Liver (tissue), 9 donors: ENCODE data around the gene RASSF7. TPM values are rescaled to one million over a fixed set of nuclear protein-coding genes. Genes with fewer than 3 reads are reported as not detected.

Source experiments
- DNase-seq: peaks from one replicate; pipeline ENCODE4 v3.0.0-alpha.2; 2017; ENCODE audit warnings: low spot score
- H3K27ac ChIP-seq, 2 donors: one replicate each; pipeline ENCODE4 v1.7.0; 2013; ENCODE audit warnings: inconsistent platforms in 2 of 2, low read length in 2 of 2, control low read depth in 1 of 2, low read depth in 1 of 2, mild to moderate bottlenecking in 1 of 2
- H3K27me3 ChIP-seq, 4 donors: one replicate each; pipeline versions ENCODE4 v1.6.1 to v1.7.0; 2013; ENCODE audit warnings: low read length in 3 of 4, inconsistent platforms in 1 of 4, mild to moderate bottlenecking in 1 of 4, moderate library complexity in 1 of 4; ENCODE audit not compliant: control insufficient read depth in 4 of 4, insufficient read depth in 4 of 4
- H3K36me3 ChIP-seq, 4 donors: one replicate each; pipeline versions ENCODE4 v1.6.1 to v1.7.0; 2013; ENCODE audit warnings: low read length in 3 of 4, mild to moderate bottlenecking in 3 of 4, low read depth in 1 of 4, moderate library complexity in 1 of 4; ENCODE audit not compliant: control insufficient read depth in 4 of 4, insufficient read depth in 3 of 4
- H3K4me1 ChIP-seq, 4 donors: one replicate each; pipeline versions ENCODE4 v1.6.1 to v1.7.0; 2013; ENCODE audit warnings: low read length in 3 of 4, mild to moderate bottlenecking in 3 of 4, moderate library complexity in 1 of 4; ENCODE audit not compliant: control insufficient read depth in 4 of 4, insufficient read depth in 4 of 4
- H3K4me3 ChIP-seq, 3 donors: one replicate each; pipeline versions ENCODE4 v1.6.1 to v1.7.0; 2013; ENCODE audit warnings: low read length in 3 of 3, control low read depth in 1 of 3, low read depth in 1 of 3, mild to moderate bottlenecking in 1 of 3
- H3K9ac ChIP-seq, 2 donors: one replicate each; pipeline ENCODE4 v1.7.0; 2013; ENCODE audit warnings: low read length in 2 of 2, mild to moderate bottlenecking in 2 of 2, moderate library complexity in 2 of 2, control low read depth in 1 of 2, low read depth in 1 of 2
- H3K9me3 ChIP-seq, 4 donors: one replicate each; pipeline versions ENCODE4 v1.6.1 to v1.7.0; 2013; ENCODE audit warnings: low read length in 3 of 4; ENCODE audit not compliant: control insufficient read depth in 4 of 4
- ATF3 ChIP-seq: IDR thresholded peaks from 2 replicates; pipeline ENCODE4 v1.6.1; 2016; ENCODE audit warnings: antibody characterized with exemption
- CTCF ChIP-seq: fragments of 150-350 bp; IDR thresholded peaks from 2 replicates; pipeline ENCODE4 v1.5.1; 2017; ENCODE audit warnings: improper control_type of control experiment, low read depth, low read length; ENCODE audit not compliant: missing input control
- EGR1 ChIP-seq, 2 donors: IDR thresholded peaks; 2 replicates each; pipeline ENCODE4 v1.6.1; 2016 to 2018; ENCODE audit warnings: antibody characterized with exemption in 2 of 2, low read depth in 2 of 2
- FOXA1 ChIP-seq: IDR thresholded peaks from 2 replicates; pipeline ENCODE4 v1.6.1; 2016; ENCODE audit warnings: antibody characterized with exemption
- FOXA2 ChIP-seq: IDR thresholded peaks from 2 replicates; pipeline ENCODE4 v1.6.1; 2016; ENCODE audit warnings: antibody characterized with exemption
- GABPA ChIP-seq, 2 donors: IDR thresholded peaks in 1 of 2; conservative IDR thresholded peaks in 1 of 2; 2 replicates each; pipeline ENCODE4 v1.6.1; 2016; ENCODE audit warnings: antibody characterized with exemption in 2 of 2, mild to moderate bottlenecking in 1 of 2, moderate library complexity in 1 of 2
- HNF4A ChIP-seq, 2 donors: conservative IDR thresholded peaks; 2 replicates each; pipeline ENCODE4 v1.6.1; 2016; ENCODE audit warnings: antibody characterized with exemption in 2 of 2, mild to moderate bottlenecking in 2 of 2
- HNF4G ChIP-seq: IDR thresholded peaks from 2 replicates; pipeline ENCODE4 v1.6.1; 2016; ENCODE audit warnings: antibody characterized with exemption
- JUND ChIP-seq, 2 donors: IDR thresholded peaks; 2 replicates each; pipeline ENCODE4 v1.6.1; 2016; ENCODE audit warnings: antibody characterized with exemption in 2 of 2
- MAX ChIP-seq: IDR thresholded peaks from 2 replicates; pipeline ENCODE4 v1.6.1; 2016; ENCODE audit warnings: antibody characterized with exemption
- NR2F2 ChIP-seq: IDR thresholded peaks from 2 replicates; pipeline ENCODE4 v1.6.1; 2016; ENCODE audit warnings: antibody characterized with exemption
- RAD21 ChIP-seq, 2 donors: IDR thresholded peaks; 2 replicates each; pipeline ENCODE4 v1.6.1; 2016; ENCODE audit warnings: antibody characterized with exemption in 2 of 2, mild to moderate bottlenecking in 2 of 2
- REST ChIP-seq: IDR thresholded peaks from 2 replicates; pipeline ENCODE4 v1.6.1; 2016; ENCODE audit warnings: antibody characterized with exemption, mild to moderate bottlenecking
- RXRA ChIP-seq, 2 donors: IDR thresholded peaks; 2 replicates each; pipeline ENCODE4 v1.6.1; 2017 to 2018; ENCODE audit warnings: antibody characterized with exemption in 2 of 2, mild to moderate bottlenecking in 1 of 2
- SP1 ChIP-seq: IDR thresholded peaks from 2 replicates; pipeline ENCODE4 v1.6.1; 2018; ENCODE audit warnings: antibody characterized with exemption, mild to moderate bottlenecking
- TAF1 ChIP-seq: conservative IDR thresholded peaks from 2 replicates; pipeline ENCODE4 v1.6.1; 2016; ENCODE audit warnings: antibody characterized with exemption, mild to moderate bottlenecking
- YY1 ChIP-seq: IDR thresholded peaks from 2 replicates; pipeline ENCODE4 v1.6.1; 2016; ENCODE audit warnings: antibody characterized with exemption, mild to moderate bottlenecking
- WGBS: extraction: QIAGEN DNeasy Blood & Tissue Kit; methylation state at CpG from one replicate; pipeline ENCODE4 v1.1.7; 2013; 5-methylcytosine and 5-hydroxymethylcytosine counted together
- polyA plus RNA-seq, 2 donors: library from polyadenylated mRNA; stranded (reverse) in 1 of 2; unstranded in 1 of 2; fragments of 200-250 nt in 1 of 2; fragments of >200 nt in 1 of 2; fragmentation: Nextera tagmentation in 1 of 2; extraction: Ambion mirVana in 1 of 2; gene quantifications; one replicate each; pipeline versions ENCODE4 v1.2.1 to v1.2.3, GENCODE V29; 2013 to 2015
- total RNA-seq, 2 donors: library from RNA; depleted of rRNA; stranded (reverse); fragments of >200 nt; gene quantifications; one replicate each; pipeline ENCODE4 v1.2.3, GENCODE V29; 2014
- TF ChIP-seq, protein P1 (sequence below): IDR thresholded peaks from 2 replicates; pipeline ENCODE4 v1.6.1; 2016; ENCODE audit warnings: antibody characterized with exemption
- donor health status: healthy.
- donor health status: healthy.
- donor health status: healthy.
- donor health status: healthy.
- donor health status: healthy.

The RASSF7 gene
- total and polyA plus RNA-seq, 4 donors, result 11.5 to 50.4 (median 36.9) TPM

GRCh38 chr11:578276-579035 lies 17.7 kb downstream of the RASSF7 start:
- H3K9ac ChIP-seq, result peak overlapping the region in 1 of 2 donors; percentile 81
- no peak for DNase-seq
- H3K9me3 ChIP-seq, result no peaks in the 10 kb centered on the region
- peak overlapping the region; percentile 72 to 73 for H3K27ac ChIP-seq
- peaks cover 23 to 66% (median 52%) of the 10 kb centered on the region in 4 donors for H3K4me1 ChIP-seq
- no peaks in the 10 kb centered on the region for H3K27me3 ChIP-seq
- H3K4me3 ChIP-seq, result peak overlapping the region; percentile 53 to 98 (median 86)
- H3K36me3 ChIP-seq, result peaks cover 0 to 7% (median 5%) of the 10 kb centered on the region in 4 donors
- WGBS, result 57% methylated on average over 21 of the region's 21 CpGs
- peak; percentile 98 to 99 for TF ChIP-seq HNF4A (conservative IDR thresholded peaks at IDR 0.05)
- peak; percentile 67 for TF ChIP-seq SP1
- TF ChIP-seq GABPA (IDR thresholded peaks at IDR 0.05 in 1 of 2, conservative IDR thresholded peaks at IDR 0.05 in 1 of 2), result no peak
- no peak for TF ChIP-seq FOXA1
- TF ChIP-seq YY1, result no peak
- TF ChIP-seq CTCF, result no peak
- peak; percentile 90 for TF ChIP-seq HNF4G
- TF ChIP-seq RAD21 (IDR thresholded peaks at IDR 0.05), result no peak
- no peak for TF ChIP-seq REST
- TF ChIP-seq FOXA2, result no peak
- TF ChIP-seq ATF3, result peak; percentile 16
- peak in 1 of 2 donors; percentile 68 for TF ChIP-seq JUND (IDR thresholded peaks at IDR 0.05)
- TF ChIP-seq RXRA (IDR thresholded peaks at IDR 0.05), result peak; percentile 96
- TF ChIP-seq EGR1 (IDR thresholded peaks at IDR 0.05; ENCODE audit: low read depth in 2 of 2), result no peak
- TF ChIP-seq TAF1, result no peak
- TF ChIP-seq MAX, result peak; percentile 48
- TF ChIP-seq, protein P1, sequence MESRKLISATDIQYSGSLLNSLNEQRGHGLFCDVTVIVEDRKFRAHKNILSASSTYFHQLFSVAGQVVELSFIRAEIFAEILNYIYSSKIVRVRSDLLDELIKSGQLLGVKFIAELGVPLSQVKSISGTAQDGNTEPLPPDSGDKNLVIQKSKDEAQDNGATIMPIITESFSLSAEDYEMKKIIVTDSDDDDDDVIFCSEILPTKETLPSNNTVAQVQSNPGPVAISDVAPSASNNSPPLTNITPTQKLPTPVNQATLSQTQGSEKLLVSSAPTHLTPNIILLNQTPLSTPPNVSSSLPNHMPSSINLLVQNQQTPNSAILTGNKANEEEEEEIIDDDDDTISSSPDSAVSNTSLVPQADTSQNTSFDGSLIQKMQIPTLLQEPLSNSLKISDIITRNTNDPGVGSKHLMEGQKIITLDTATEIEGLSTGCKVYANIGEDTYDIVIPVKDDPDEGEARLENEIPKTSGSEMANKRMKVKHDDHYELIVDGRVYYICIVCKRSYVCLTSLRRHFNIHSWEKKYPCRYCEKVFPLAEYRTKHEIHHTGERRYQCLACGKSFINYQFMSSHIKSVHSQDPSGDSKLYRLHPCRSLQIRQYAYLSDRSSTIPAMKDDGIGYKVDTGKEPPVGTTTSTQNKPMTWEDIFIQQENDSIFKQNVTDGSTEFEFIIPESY, result no peak
- peak; percentile 75 for TF ChIP-seq NR2F2
